Right atrium auricular region (tissue), 2 donors: ENCODE data around the gene ZNF789. TPM values are rescaled to one million over a fixed set of nuclear protein-coding genes. Genes with fewer than 3 reads are reported as not detected.

Experiments
- DNase-seq: peaks from one replicate; pipeline ENCODE4 v3.0.0-alpha.2; 2019; ENCODE audit warnings: low spot score
- H3K27ac ChIP-seq, 2 donors: fragments of 200-600 bp; sonication (generic); 1 replicate in 1 of 2; 2 replicates in 1 of 2; pipeline ENCODE4 v1.5.1; 2016 to 2019
- H3K27me3 ChIP-seq, 2 donors: fragments of 200-600 bp; sonication (generic); one replicate each; pipeline versions ENCODE4 v1.5.1 to v1.6.0; 2017 to 2019
- H3K36me3 ChIP-seq: fragments of 200-600 bp; sonication (generic); one replicate; pipeline ENCODE4 v1.5.1; 2016
- H3K4me1 ChIP-seq, 2 donors: fragments of 200-600 bp; sonication (generic); one replicate each; pipeline versions ENCODE4 v1.5.1 to v1.6.0; 2017 to 2019
- H3K4me3 ChIP-seq, 2 donors: fragments of 200-600 bp; sonication (generic); 1 replicate in 1 of 2; 2 replicates in 1 of 2; pipeline ENCODE4 v1.5.1; 2017 to 2019; ENCODE audit warnings: mild to moderate bottlenecking in 1 of 2, moderate library complexity in 1 of 2
- H3K9me3 ChIP-seq, 2 donors: fragments of 200-600 bp; sonication (generic); one replicate each; pipeline ENCODE4 v1.5.1; 2019
- CTCF ChIP-seq, 2 donors: fragments of 200-600 bp; sonication (generic); IDR thresholded peaks; one replicate each; pipeline ENCODE4 v1.5.1; 2019; ENCODE audit warnings: antibody characterized with exemption in 2 of 2
- total RNA-seq, 2 donors: library from RNA; depleted of rRNA; stranded (reverse); fragments of >200 nt; gene quantifications; one replicate each; pipeline ENCODE4 v1.1.0, GENCODE V29; 2016

The ZNF789 gene
- total RNA-seq, 2 donors from 2014 or later, result 0.48 to 2.6 TPM

GRCh38 chr7:99460651-99461050 is 12.0 kb upstream of the ZNF789 start:
- H3K4me1 ChIP-seq, result peaks cover 0 to 58% of the 10 kb centered on the region in 2 donors
- peak overlapping the region; percentile 2 to 46 for H3K27ac ChIP-seq
- DNase-seq, result no peak
- no peaks in the 10 kb centered on the region for H3K27me3 ChIP-seq
- H3K9me3 ChIP-seq, result no peaks in the 10 kb centered on the region
- peaks cover 43% of the 10 kb centered on the region for H3K36me3 ChIP-seq
- TF ChIP-seq CTCF (IDR thresholded peaks at IDR 0.05), result no peak
- H3K4me3 ChIP-seq, result no peak overlapping the region

- TF ChIP-seq CTCF (IDR thresholded peaks at IDR 0.05), result no peak
- Histone ChIP-seq H3K27ac (peak overlapping the region; percentile 2 to 46), H3K27me3 (no peaks in the 10 kb centered on the region), H3K9me3 (no peaks in the 10 kb centered on the region), H3K4me3 (no peak overlapping the region), H3K4me1 (peaks cover 0 to 53% of the 10 kb centered on the region in 2 donors), H3K36me3 (peaks cover 43% of the 10 kb centered on the region)
- DNase-seq, result no peak
These were observed 11.5 kb upstream of the ZNF789 start for GRCh38 chr7:99461221-99461620.

- Histone ChIP-seq H3K27me3 (no peaks in the 10 kb centered on the region), H3K4me1 (peaks cover 0 to 48% of the 10 kb centered on the region in 2 donors), H3K4me3 (peak overlapping the region; percentile 69 to 75), H3K36me3 (peaks cover 10% of the 10 kb centered on the region), H3K27ac (peak overlapping the region; percentile 82 to 92), H3K9me3 (no peaks in the 10 kb centered on the region)
- no peak for DNase-seq
- no peak for TF ChIP-seq CTCF (IDR thresholded peaks at IDR 0.05)
These were observed 7.3 kb upstream of the ZNF789 start for GRCh38 chr7:99465421-99465768.

- no peak for TF ChIP-seq CTCF (IDR thresholded peaks at IDR 0.05)
- Histone ChIP-seq H3K27me3 (no peaks in the 10 kb centered on the region), H3K9me3 (no peaks in the 10 kb centered on the region), H3K4me1 (peaks cover 0 to 34% of the 10 kb centered on the region in 2 donors), H3K36me3 (peaks cover 8% of the 10 kb centered on the region), H3K4me3 (no peak overlapping the region), H3K27ac (no peak overlapping the region)
- no peak for DNase-seq
These were observed 4.3 kb upstream of the ZNF789 start for GRCh38 chr7:99468336-99468918.

GRCh38 chr7:99469381-99470065 is 3.2 kb upstream of the ZNF789 start:
- no peak for TF ChIP-seq CTCF (IDR thresholded peaks at IDR 0.05)
- no peak for DNase-seq
- H3K4me3 ChIP-seq, result peak overlapping the region in 1 of 2 donors; percentile 18
- H3K27me3 ChIP-seq, result no peaks in the 10 kb centered on the region
- H3K27ac ChIP-seq, result peak overlapping the region; percentile 30 to 40
- H3K9me3 ChIP-seq, result no peaks in the 10 kb centered on the region
- H3K4me1 ChIP-seq, result peaks cover 0 to 30% of the 10 kb centered on the region in 2 donors
- no peaks in the 10 kb centered on the region for H3K36me3 ChIP-seq

GRCh38 chr7:99473315-99473596 is 566 bp downstream of the ZNF789 start:
- no peak for DNase-seq
- peaks cover 0 to 30% of the 10 kb centered on the region in 2 donors for H3K4me1 ChIP-seq
- no peaks in the 10 kb centered on the region for H3K27me3 ChIP-seq
- H3K9me3 ChIP-seq, result no peaks in the 10 kb centered on the region
- no peaks in the 10 kb centered on the region for H3K36me3 ChIP-seq
- no peak for TF ChIP-seq CTCF (IDR thresholded peaks at IDR 0.05)
- H3K27ac ChIP-seq, result peak overlapping the region; percentile 88 to 89
- H3K4me3 ChIP-seq, result peak overlapping the region; percentile 73 to 92
